Measurements from ENCODE around the gene PPP1R1C. TPM values are rescaled to one million over a fixed set of nuclear protein-coding genes. Genes with fewer than 3 reads are reported as not detected.

Gene PPP1R1C
- total and polyA plus RNA-seq, 2 of the 13 experiments (the other 11 are each of a cell fraction or from before 2014, with no cell fraction given), result 1.5 to 3.5 TPM

DNA sequence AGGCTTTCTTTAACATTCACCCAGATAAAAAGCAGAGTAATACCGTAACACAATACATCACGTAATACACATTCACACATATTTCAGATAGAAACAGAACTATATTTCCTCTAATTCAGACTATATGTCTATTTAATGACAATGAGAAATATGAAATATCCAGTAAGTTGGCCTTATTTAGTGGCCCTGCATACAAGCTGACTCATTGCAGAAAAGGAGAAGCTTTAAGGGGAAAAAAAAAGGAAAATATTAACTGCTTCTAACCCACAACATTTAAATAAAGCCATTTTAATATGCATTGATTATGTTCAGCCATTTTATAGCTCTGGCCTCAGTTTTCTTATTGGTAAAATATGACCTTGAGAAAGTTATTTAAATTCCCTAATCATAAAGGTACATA is 94.8 kb downstream of the PPP1R1C start:
- Histone ChIP-seq H3K27me3 (ENCODE audit: control insufficient read depth in 1 of 2, insufficient read depth in 2 of 2, low read length in 2 of 2) (no peaks in the 10 kb centered on the region), H3K79me2 (ENCODE audit: insufficient read depth, low read length) (no peaks in the 10 kb centered on the region), H4K20me1 (ENCODE audit: insufficient read depth, low read length) (no peaks in the 10 kb centered on the region), H3K4me2 (ENCODE audit: low read depth, low read length) (no peak overlapping the region), H2AFZ (ENCODE audit: low read length) (no peak overlapping the region), H3K9me3 (ENCODE audit: low read length) (no peaks in the 10 kb centered on the region), H3K4me3 (replicated peaks in 1 of 3; ENCODE audit: insufficient read depth in 1 of 3, low read depth in 2 of 3, low read length in 3 of 3) (no peak overlapping the region), H3K9ac (ENCODE audit: insufficient read depth, low read depth, low read length) (no peak overlapping the region), H3K4me1 (ENCODE audit: insufficient read depth, low read length) (no peaks in the 10 kb centered on the region), H3K36me3 (replicated peaks in 1 of 2; ENCODE audit: control insufficient read depth in 1 of 2, insufficient read depth in 2 of 2, low read length in 2 of 2) (no peaks in the 10 kb centered on the region), H3K27ac (ENCODE audit: extremely low read length, insufficient read depth, low read length) (no peak overlapping the region)
- DNase-seq (ENCODE audit: low spot score), result no peak
- no peak for ATAC-seq
- FAIRE-seq, result no peak
- ChIA-PET POLR2A (no interaction called here), CTCF (ENCODE audit: low intra/inter-chr PET ratio, low total read pairs) (no interaction called here)
- TF ChIP-seq, protein P1, sequence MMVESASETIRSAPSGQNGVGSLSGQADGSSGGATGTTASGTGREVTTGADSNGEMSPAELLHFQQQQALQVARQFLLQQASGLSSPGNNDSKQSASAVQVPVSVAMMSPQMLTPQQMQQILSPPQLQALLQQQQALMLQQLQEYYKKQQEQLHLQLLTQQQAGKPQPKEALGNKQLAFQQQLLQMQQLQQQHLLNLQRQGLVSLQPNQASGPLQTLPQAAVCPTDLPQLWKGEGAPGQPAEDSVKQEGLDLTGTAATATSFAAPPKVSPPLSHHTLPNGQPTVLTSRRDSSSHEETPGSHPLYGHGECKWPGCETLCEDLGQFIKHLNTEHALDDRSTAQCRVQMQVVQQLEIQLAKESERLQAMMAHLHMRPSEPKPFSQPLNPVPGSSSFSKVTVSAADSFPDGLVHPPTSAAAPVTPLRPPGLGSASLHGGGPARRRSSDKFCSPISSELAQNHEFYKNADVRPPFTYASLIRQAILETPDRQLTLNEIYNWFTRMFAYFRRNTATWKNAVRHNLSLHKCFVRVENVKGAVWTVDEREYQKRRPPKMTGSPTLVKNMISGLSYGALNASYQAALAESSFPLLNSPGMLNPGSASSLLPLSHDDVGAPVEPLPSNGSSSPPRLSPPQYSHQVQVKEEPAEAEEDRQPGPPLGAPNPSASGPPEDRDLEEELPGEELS (CRISPR knock-in tag; IDR thresholded peaks at IDR 0.05), result no peak
- TF ChIP-seq TAF15 (IDR thresholded peaks at IDR 0.05; ENCODE audit: low read depth, low read length, poor library complexity, severe bottlenecking) (no peak), ZNF674 (CRISPR knock-in tag; IDR thresholded peaks at IDR 0.05; ENCODE audit: low read depth) (no peak), KDM6A (CRISPR knock-in tag; IDR thresholded peaks at IDR 0.05; ENCODE audit: low read depth) (no peak), ZFP37 (CRISPR knock-in tag; IDR thresholded peaks at IDR 0.05; ENCODE audit: borderline replicate concordance) (no peak), ZNF549 (CRISPR knock-in tag; IDR thresholded peaks at IDR 0.05) (no peak), ZNF530 (CRISPR knock-in tag; IDR thresholded peaks at IDR 0.05; ENCODE audit: low read depth) (no peak), KLF11 (CRISPR knock-in tag; IDR thresholded peaks at IDR 0.05) (no peak), ZNF777 (CRISPR knock-in tag; IDR thresholded peaks at IDR 0.05) (no peak), ZNF550 (CRISPR knock-in tag; IDR thresholded peaks at IDR 0.05; ENCODE audit: borderline replicate concordance) (no peak)
- TF ChIP-seq, protein P2, sequence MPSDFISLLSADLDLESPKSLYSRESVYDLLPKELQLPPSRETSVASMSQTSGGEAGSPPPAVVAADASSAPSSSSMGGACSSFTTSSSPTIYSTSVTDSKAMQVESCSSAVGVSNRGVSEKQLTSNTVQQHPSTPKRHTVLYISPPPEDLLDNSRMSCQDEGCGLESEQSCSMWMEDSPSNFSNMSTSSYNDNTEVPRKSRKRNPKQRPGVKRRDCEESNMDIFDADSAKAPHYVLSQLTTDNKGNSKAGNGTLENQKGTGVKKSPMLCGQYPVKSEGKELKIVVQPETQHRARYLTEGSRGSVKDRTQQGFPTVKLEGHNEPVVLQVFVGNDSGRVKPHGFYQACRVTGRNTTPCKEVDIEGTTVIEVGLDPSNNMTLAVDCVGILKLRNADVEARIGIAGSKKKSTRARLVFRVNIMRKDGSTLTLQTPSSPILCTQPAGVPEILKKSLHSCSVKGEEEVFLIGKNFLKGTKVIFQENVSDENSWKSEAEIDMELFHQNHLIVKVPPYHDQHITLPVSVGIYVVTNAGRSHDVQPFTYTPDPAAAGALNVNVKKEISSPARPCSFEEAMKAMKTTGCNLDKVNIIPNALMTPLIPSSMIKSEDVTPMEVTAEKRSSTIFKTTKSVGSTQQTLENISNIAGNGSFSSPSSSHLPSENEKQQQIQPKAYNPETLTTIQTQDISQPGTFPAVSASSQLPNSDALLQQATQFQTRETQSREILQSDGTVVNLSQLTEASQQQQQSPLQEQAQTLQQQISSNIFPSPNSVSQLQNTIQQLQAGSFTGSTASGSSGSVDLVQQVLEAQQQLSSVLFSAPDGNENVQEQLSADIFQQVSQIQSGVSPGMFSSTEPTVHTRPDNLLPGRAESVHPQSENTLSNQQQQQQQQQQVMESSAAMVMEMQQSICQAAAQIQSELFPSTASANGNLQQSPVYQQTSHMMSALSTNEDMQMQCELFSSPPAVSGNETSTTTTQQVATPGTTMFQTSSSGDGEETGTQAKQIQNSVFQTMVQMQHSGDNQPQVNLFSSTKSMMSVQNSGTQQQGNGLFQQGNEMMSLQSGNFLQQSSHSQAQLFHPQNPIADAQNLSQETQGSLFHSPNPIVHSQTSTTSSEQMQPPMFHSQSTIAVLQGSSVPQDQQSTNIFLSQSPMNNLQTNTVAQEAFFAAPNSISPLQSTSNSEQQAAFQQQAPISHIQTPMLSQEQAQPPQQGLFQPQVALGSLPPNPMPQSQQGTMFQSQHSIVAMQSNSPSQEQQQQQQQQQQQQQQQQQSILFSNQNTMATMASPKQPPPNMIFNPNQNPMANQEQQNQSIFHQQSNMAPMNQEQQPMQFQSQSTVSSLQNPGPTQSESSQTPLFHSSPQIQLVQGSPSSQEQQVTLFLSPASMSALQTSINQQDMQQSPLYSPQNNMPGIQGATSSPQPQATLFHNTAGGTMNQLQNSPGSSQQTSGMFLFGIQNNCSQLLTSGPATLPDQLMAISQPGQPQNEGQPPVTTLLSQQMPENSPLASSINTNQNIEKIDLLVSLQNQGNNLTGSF (CRISPR knock-in tag; IDR thresholded peaks at IDR 0.05), result no peak
- no TSS peak for BruUV-seq (replicated peaks)
- in situ Hi-C loops (cut with HindIII; ENCODE audit: extremely low pct_ligation_motif_present, low pct_unique_long_range_greater_than_20kb) (no loop called here), intact Hi-C loops (cut with micrococcal nuclease; ENCODE audit: unreplicated experiment) (no loop called here)
- WGBS (ENCODE audit: low lambda C conversion rate), result 90% methylated on average over 2 of the region's 2 CpGs
